ENCODE measurements around the gene CCDC146.

GRCh38 chr7:77244222-77244934 lies 122.0 kb downstream of the CCDC146 start:
- TF ChIP-seq CTCF (IDR thresholded peaks at IDR 0.05; ENCODE audit: low read depth, low read length, missing input control) (no peak), MAX (IDR thresholded peaks at IDR 0.05) (no peak), RAD21 (IDR thresholded peaks at IDR 0.05) (no peak), GABPA (IDR thresholded peaks at IDR 0.05 in 1 of 2, conservative IDR thresholded peaks at IDR 0.05 in 1 of 2) (no peak), JUND (IDR thresholded peaks at IDR 0.05) (no peak), ZBTB33 (IDR thresholded peaks at IDR 0.05) (no peak)
